SU-DHL-6 (cell line): ENCODE measurements around the gene TNNT2.

Experiments
- H2AFZ ChIP-seq: fragments of 200-600 bp; sonication (generic); 2 replicates; pipeline ENCODE4 v1.6.1; 2014; ENCODE audit warnings: low read depth, mild to moderate bottlenecking, moderate library complexity, mixed read lengths, antibody characterized with exemption, low read length; ENCODE audit not compliant: severe bottlenecking
- H3F3A ChIP-seq: fragments of 200-600 bp; shearing (Covaris generic); 2 replicates; pipeline ENCODE4 v1.6.0; 2016; ENCODE audit warnings: antibody characterized with exemption, mild to moderate bottlenecking; ENCODE audit not compliant: insufficient read depth
- H3K27ac ChIP-seq: fragments of 200-600 bp; sonication (generic); 2 replicates; pipeline ENCODE4 v1.5.1; 2016; ENCODE audit warnings: low read depth, mild to moderate bottlenecking, low read length, moderate library complexity, mixed read lengths
- H3K27me3 ChIP-seq: fragments of 200-600 bp; sonication (generic), shearing (Covaris generic); 2 replicates; pipeline ENCODE4 v1.6.0; 2014; ENCODE audit warnings: mild to moderate bottlenecking, low read length
- H3K36me3 ChIP-seq: fragments of 200-600 bp; sonication (generic); 2 replicates; pipeline ENCODE4 v1.6.1; 2014; ENCODE audit warnings: mild to moderate bottlenecking, low read length, mixed read lengths
- H3K4me2 ChIP-seq: fragments of 300-600, 200-600 bp; shearing (Covaris generic), sonication (generic); 2 replicates; pipeline ENCODE4 v1.6.0; 2014; ENCODE audit warnings: low read length, low read depth, mild to moderate bottlenecking; ENCODE audit not compliant: poor library complexity, severe bottlenecking
- H3K4me3 ChIP-seq: fragments of 200-600 bp; sonication (generic); 2 replicates; pipeline ENCODE4 v1.5.1; 2014; ENCODE audit warnings: antibody characterized with exemption, low read length, mild to moderate bottlenecking, mixed read lengths; ENCODE audit not compliant: insufficient read depth, poor library complexity, severe bottlenecking
- H3K79me2 ChIP-seq: fragments of 200-600 bp; sonication (generic); 2 replicates; pipeline ENCODE4 v1.6.1; 2014; ENCODE audit warnings: mild to moderate bottlenecking, low read length, moderate library complexity; ENCODE audit not compliant: insufficient read depth
- H3K9ac ChIP-seq: fragments of 200-600 bp; sonication (generic); 2 replicates; pipeline ENCODE4 v1.7.0; 2014; ENCODE audit warnings: mild to moderate bottlenecking, low read length
- H3K9me2 ChIP-seq: fragments of 200-600 bp; sonication (generic); replicated peaks from 2 replicates; pipeline ENCODE4 v1.6.1; 2014; ENCODE audit warnings: low read length; ENCODE audit not compliant: insufficient read depth
- H3K9me3 ChIP-seq: fragments of 200-600 bp; sonication (generic); 2 replicates; pipeline ENCODE4 v1.6.1; 2014; ENCODE audit warnings: low read length, mixed read lengths; ENCODE audit not compliant: insufficient read depth
- H4K20me1 ChIP-seq: fragments of 200-600 bp; sonication (generic); 2 replicates; pipeline ENCODE4 v1.6.1; 2014; ENCODE audit warnings: low read depth, mild to moderate bottlenecking, antibody characterized with exemption, low read length, moderate library complexity, mixed read lengths
- CTCF ChIP-seq: fragments of 200-600 bp; sonication (generic); IDR thresholded peaks from one replicate; pipeline ENCODE4 v1.5.1; 2017; ENCODE audit warnings: antibody characterized with exemption, mild to moderate bottlenecking, low read length, moderate library complexity; ENCODE audit not compliant: insufficient read depth, poor library complexity, severe bottlenecking
- EZH2phosphoT487 ChIP-seq: fragments of 200-600 bp; sonication (generic), shearing (Covaris generic); conservative IDR thresholded peaks from 2 replicates; pipeline ENCODE4 v1.6.1; 2018; ENCODE audit warnings: mild to moderate bottlenecking, antibody characterized with exemption, low read length, moderate library complexity, mixed read lengths

Gene TNNT2

GRCh38 chr1:201334325-201335173 lies 42.9 kb downstream of the TNNT2 start:
- H3F3A ChIP-seq, result no peaks in the 10 kb centered on the region
- no peak for TF ChIP-seq EZH2phosphoT487
- no peak overlapping the region for H3K9ac ChIP-seq
- no peaks in the 10 kb centered on the region for H3K9me3 ChIP-seq
- no peak overlapping the region for H3K4me2 ChIP-seq
- H3K27me3 ChIP-seq, result no peaks in the 10 kb centered on the region
- no peaks in the 10 kb centered on the region for H3K36me3 ChIP-seq
- H3K79me2 ChIP-seq, result no peaks in the 10 kb centered on the region
- no peak overlapping the region for H2AFZ ChIP-seq
- no peaks in the 10 kb centered on the region for H3K9me2 ChIP-seq
- H3K27ac ChIP-seq, result no peak overlapping the region
- H4K20me1 ChIP-seq, result no peaks in the 10 kb centered on the region
- H3K4me3 ChIP-seq, result no peak overlapping the region

DNA sequence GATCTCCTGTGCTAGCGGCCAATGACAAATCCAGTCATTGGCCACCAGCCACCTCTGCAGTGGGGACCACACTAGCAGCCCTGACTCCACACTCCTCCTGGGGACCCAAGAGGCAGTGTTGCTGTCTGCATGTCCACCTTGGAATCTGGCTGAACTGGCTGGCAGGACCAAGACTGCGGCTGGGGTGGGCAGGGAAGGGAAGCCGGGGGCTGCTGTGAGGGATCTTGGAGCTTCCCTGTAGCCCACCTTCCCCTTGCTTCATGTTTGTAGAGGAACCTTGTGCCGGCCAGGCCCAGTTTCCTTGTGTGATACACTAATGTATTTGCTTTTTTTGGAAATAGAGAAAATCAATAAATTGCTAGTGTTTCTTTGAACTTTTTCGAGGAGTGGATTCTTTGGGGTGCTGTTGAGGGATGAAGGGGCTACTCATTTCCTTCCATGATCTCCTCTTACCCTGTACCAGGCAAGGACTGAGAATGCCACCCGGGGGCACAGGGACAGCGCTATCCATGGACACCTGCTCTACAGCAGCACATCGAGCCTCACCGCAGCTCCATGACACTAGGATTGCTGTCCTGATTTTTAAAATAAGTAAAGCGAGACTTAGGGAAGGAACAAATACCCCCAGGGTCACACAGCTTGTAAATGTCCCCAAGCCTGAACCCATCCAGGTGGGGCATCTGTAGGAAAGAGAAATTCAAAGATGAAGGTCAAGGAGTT lies 44.7 kb downstream of the TNNT2 start:
- no peak for TF ChIP-seq CTCF
- no peak for TF ChIP-seq EZH2phosphoT487
- no peaks in the 10 kb centered on the region for H3K9me2 ChIP-seq
- no peak overlapping the region for H3K4me2 ChIP-seq
- no peak overlapping the region for H3K4me3 ChIP-seq
- H3K9me3 ChIP-seq, result no peaks in the 10 kb centered on the region
- H3K27me3 ChIP-seq, result no peaks in the 10 kb centered on the region
- H3F3A ChIP-seq, result no peaks in the 10 kb centered on the region
- no peak overlapping the region for H3K9ac ChIP-seq
- no peaks in the 10 kb centered on the region for H3K36me3 ChIP-seq
- H4K20me1 ChIP-seq, result no peaks in the 10 kb centered on the region
- H3K79me2 ChIP-seq, result no peaks in the 10 kb centered on the region
- H3K27ac ChIP-seq, result no peak overlapping the region
- no peak overlapping the region for H2AFZ ChIP-seq

- no peak for TF ChIP-seq CTCF
- no peak for TF ChIP-seq EZH2phosphoT487
- no peak overlapping the region for H3K9ac ChIP-seq
- no peak overlapping the region for H2AFZ ChIP-seq
- no peaks in the 10 kb centered on the region for H3K36me3 ChIP-seq
- no peaks in the 10 kb centered on the region for H3K79me2 ChIP-seq
- no peaks in the 10 kb centered on the region for H3F3A ChIP-seq
- H3K4me3 ChIP-seq, result no peak overlapping the region
- H3K27me3 ChIP-seq, result no peaks in the 10 kb centered on the region
- no peaks in the 10 kb centered on the region for H4K20me1 ChIP-seq
- no peaks in the 10 kb centered on the region for H3K9me3 ChIP-seq
- no peak overlapping the region for H3K4me2 ChIP-seq
- H3K27ac ChIP-seq, result no peak overlapping the region
- H3K9me2 ChIP-seq, result no peaks in the 10 kb centered on the region
These were observed 45.5 kb downstream of the TNNT2 start for GRCh38 chr1:201332021-201332420.

DNA sequence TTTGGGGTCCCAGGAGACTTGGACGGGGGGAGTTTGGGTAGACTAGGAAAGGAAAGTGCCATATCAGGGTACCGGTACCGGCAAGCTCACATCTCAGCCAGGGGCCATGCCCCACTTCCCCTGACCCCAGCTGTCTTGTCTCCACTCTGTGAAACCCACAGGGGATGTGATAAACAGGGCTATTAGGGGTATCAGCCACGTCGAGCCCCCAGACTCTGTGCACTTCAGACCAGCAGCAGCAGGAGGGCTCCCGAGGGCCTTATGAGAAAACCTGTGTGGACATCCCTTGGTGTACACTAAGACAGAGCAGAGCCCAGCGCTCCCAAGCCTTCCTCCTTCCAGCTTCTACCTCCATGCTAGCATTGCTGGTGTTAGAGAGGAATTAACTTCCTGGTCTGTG lies 46.3 kb downstream of the TNNT2 start:
- TF ChIP-seq EZH2phosphoT487 (no peak), CTCF (no peak)
- Histone ChIP-seq H3K9ac (no peak overlapping the region), H3K4me3 (no peak overlapping the region), H3K9me2 (no peaks in the 10 kb centered on the region), H4K20me1 (no peaks in the 10 kb centered on the region), H3K9me3 (no peaks in the 10 kb centered on the region), H3K4me2 (no peak overlapping the region), H3K27me3 (no peaks in the 10 kb centered on the region), H3K27ac (no peak overlapping the region), H3K79me2 (no peaks in the 10 kb centered on the region), H3K36me3 (no peaks in the 10 kb centered on the region), H2AFZ (no peak overlapping the region), H3F3A (no peaks in the 10 kb centered on the region)
